GM19238 (cell line): Measurements from ENCODE around the gene SSTR3.

Experiments
- DNase-seq: peaks from one replicate; pipeline ENCODE4 v3.0.0; 2011; ENCODE audit warnings: low spot score; ENCODE audit not compliant: insufficient read length

Gene SSTR3

GRCh38 chr22:37197451-37198257 is 14.6 kb downstream of the SSTR3 start:
- DNase-seq = no peak

DNA sequence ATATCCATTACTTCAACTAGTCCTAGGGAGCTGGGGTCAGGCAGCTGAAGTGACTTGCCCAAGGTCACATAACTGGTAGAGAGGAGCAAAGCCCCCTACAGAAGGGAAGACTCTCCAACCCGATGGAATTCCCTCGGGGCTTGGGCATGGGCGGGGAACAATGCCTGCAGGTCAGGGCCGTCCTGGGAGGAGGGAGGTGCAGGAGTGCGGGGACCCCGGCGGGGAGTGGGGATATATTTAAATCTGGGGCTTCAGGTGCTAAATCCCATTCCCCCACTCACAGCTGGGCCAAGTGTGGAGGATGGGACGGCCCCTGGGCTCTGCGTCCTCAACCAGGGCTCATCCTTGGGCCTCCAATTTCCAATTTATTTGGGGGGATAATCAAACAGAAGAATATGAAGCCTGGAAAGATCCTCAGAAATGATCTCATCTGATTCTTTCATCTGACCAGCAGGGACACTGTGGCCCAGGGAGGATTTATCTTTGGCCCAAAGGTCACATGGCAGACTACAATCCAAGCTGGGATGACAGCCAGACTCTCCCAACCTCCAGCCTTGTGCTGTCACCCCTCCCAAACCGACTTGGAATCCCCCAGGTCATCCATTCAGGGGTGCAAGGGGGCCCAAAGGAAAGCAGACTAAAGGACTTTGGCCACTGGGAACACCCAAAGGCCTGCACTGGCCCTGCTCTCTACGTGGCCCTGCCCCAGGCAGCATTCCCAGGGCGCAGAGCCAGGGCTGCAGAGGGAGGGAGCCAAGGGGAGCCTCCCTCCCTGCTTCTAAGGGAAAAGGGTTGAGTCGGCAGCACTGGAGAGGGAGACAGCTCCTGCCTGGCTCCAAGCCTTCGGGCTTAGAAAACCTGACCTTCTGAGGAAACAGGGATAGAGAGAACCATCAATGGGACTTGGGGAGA is 15.5 kb downstream of the SSTR3 start:
- no peak for DNase-seq

- no peak for DNase-seq
Measured at GRCh38 chr22:37195921-37196320, 16.4 kb downstream of the SSTR3 start.

GRCh38 chr22:37194750-37195149 is 17.5 kb downstream of the SSTR3 start:
- no peak for DNase-seq

GRCh38 chr22:37193629-37194191 is 18.6 kb downstream of the SSTR3 start:
- DNase-seq = no peak

DNA sequence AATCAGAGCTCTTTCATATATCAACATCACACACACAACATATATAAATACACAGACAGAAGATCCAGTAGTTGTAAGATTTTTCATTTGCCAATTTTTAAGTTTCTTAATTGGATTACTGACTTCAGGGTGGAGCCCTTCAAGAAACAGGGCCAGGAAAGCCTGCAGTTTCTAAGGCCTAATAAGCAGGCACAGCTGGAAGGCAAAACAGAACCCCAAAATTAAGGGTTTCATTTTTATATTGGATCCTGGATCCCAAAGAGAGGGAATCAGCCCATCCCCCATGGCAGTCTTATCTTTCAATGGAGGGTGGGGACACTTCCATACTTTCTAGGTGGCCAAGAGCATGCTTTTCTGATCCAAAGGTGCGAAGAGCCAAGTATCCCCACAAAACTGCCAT is 19.5 kb downstream of the SSTR3 start:
- DNase-seq = no peak

- no peak for DNase-seq
Measured at GRCh38 chr22:37192204-37192603, 20.1 kb downstream of the SSTR3 start.

DNA sequence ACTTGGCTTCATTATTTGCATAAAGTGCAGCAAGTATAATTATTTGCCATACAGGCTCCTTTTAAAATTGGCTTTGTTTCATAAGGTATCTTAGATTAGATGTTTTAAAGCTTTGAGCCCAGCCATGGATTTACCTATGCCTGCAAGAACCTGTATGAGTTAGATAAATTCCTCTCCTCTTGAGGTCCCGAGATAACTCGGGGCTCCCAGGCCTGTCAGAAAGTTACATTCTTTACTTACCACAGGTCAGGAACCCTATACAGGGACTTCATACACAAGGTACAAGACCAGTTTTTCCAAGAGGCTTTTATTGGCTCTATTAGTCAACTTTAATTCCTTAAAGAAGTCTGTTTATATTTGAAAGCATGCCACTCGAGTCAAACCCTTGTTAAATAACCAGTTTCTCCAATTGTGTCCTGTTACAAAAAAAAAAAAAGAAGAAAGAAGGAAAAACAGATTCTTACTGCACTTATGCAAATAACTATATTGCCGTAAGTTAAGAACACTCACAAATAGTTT is 22.0 kb downstream of the SSTR3 start:
- DNase-seq = no peak

- no peak for DNase-seq
Measured at GRCh38 chr22:37188901-37189466, 23.3 kb downstream of the SSTR3 start.

- DNase-seq = no peak
Measured at GRCh38 chr22:37187891-37188761, 24.2 kb downstream of the SSTR3 start, which contains the start of gene C1QTNF6. Gene C1QTNF6, minus strand, starts transcription at chr22:37188247. Its CDS starts 34 bp downstream, at chr22:37188213.

DNA sequence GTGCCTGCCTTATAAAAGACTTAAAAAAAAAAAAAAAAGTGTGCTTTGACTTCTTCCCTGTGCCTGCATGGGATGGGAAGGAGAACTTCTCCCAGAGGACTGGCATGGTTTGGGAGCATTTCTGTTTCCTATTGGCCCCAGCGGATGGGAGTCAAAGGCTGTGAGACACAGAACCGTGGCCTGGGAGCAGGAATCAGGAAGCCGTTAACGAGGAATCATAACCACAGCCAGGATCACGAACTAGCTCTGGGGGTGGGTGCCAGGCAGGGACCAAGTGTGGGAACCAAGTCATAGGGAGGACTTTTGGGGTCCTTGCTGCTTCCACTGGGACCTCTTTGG is 24.8 kb downstream of the SSTR3 start:
- DNase-seq = no peak

DNA sequence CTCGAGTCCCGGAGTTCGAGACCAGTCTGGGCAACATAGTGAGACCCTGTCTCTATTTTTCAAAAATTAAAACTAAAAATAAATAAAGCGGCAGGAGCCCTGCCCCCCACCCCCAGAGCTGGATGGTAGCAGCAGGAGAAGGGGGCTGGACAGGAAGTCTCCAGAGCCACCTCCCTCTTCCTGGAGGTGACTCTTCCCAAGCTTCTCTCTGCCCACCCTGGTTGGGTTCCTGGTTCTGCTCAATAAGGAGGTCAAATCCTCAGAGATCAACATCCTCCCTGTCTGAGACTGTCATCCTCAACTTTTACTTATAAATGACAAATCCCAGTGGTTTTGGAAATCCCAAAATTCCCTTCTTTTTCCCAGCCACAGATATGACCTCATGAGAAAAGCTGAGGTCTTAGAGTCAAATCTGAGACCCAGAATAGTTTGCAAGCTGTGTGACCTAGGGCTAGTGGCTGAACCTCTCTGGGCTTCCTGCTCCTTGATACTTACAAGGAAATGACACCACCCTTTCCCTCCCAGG is 25.2 kb downstream of the SSTR3 start:
- no peak for DNase-seq

- peak; percentile 67 for DNase-seq
Measured at GRCh38 chr22:37186228-37186996, 25.9 kb downstream of the SSTR3 start.

- no peak for DNase-seq
Measured at GRCh38 chr22:37185646-37186227, 26.5 kb downstream of the SSTR3 start.

DNA sequence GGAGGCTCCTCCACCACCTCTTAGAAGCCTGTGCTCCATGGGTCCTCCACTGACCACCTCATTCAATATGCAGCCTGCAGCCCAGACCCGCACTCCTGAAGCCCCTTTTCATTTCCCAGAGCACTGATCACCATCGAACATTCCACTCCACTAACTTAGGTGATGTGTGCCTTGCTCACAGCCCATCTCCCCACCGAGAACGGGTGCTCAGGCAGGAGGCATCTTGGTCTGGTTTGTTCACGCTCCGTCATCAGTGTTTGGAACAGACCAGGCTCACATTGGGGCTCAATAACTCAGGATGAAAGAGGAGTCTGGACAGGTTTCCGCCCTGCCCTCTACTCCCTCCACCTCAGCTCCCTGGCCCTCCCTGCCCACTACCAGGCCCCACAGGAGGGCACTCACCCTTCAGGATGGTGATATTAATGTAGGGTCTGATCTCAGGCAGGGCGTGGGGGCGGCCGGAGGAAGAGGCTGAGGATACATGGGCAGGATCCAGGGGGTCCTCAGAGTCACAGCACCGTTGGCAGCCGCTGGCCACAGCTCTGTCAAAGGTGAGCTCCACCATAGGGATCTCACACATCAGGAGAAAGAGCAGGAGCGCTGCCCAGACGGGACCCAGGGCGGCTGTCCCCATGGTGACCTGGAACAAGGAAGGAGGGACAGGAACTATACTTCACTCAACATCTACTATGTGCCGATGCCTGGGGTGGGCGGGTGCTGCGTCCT is 27.3 kb downstream of the SSTR3 start:
- DNase-seq = no peak

DNA sequence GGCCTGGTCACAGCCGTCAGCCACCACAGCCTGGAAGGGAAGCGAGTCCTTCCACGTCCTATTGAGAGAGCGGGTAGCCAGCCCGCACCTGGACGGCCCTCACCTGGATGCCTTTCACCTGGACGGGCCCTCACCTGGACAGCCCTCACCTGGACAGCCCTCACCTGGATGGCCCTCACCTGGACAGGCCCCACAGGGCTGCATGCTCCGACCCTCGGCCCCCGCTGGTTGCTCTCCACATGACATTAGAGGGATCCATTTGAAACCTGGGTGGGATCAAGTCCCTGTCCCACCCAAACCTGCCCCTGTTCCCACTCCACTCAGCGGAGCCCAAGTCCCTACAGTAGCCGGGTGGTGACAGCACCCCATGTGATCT is 27.9 kb downstream of the SSTR3 start:
- DNase-seq = no peak

GRCh38 chr22:37183432-37184379 is 28.6 kb downstream of the SSTR3 start:
- no peak for DNase-seq

DNA sequence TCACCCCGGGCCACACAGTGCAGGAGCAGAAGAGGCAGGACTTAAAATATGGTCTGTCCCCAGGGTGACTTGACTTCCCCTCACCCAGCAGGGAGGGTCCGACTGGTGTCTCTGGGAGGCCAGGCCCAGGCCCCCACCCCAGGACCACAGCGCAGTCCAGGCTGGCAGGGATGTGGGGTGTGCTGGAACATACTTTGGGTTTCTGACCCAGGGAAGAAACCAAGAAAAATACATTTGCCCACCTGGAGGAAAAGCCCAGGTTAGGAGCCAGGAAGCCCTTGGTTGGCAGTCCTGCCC is 29.4 kb downstream of the SSTR3 start:
- DNase-seq = no peak
